Measurements from ENCODE around the gene AKAP8L. TPM values are rescaled to one million over a fixed set of nuclear protein-coding genes. Genes with fewer than 3 reads are reported as not detected.

Gene AKAP8L
- total and polyA plus RNA-seq, 2 donors (not counting 1 experiment from before 2014, with no cell fraction given), result 184 to 211 TPM

DNA sequence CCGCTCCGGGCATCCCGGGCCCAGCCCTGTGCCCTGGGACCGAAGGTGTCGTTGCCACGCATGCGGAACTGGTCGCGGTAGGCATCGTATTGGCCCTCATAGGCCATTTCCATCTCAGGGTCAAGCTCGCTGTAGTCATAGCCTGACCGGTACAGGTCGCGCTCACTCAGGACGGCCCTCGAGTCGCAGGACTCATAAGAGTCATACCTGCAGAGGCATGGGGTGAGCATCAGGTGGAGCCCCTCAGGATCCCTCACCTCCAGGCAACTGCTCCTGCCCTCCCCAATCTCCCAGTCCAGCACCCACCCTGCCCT lies 17.4 kb downstream of the AKAP8L start:
- Mint-ChIP-seq H3K9me3 (ENCODE audit: insufficient read depth) (no peaks in the 10 kb centered on the region), H3K27me3 (no peaks in the 10 kb centered on the region), H3K4me1 (peaks cover 25% of the 10 kb centered on the region), H3K27ac (no peak overlapping the region), H3K4me3 (no peak overlapping the region)
- Histone ChIP-seq H3K27ac (ENCODE audit: low read length in 2 of 2) (no peak overlapping the region), H3K36me3 (replicated peaks in 1 of 2; ENCODE audit: control extremely low read depth in 1 of 2, control insufficient read depth in 1 of 2, extremely low read depth in 1 of 2, insufficient read depth in 2 of 2, low read length in 1 of 2) (peaks cover 4 to 82% of the 10 kb centered on the region in 2 experiments), H3K4me3 (ENCODE audit: control extremely low read depth in 1 of 5, extremely low read depth in 1 of 5, insufficient read depth in 1 of 5, low read depth in 2 of 5, low read length in 4 of 5) (no peak overlapping the region), H2AFZ (ENCODE audit: insufficient read depth, low read depth, low read length, poor library complexity, severe bottlenecking) (no peak overlapping the region), H3K4me2 (replicated peaks; ENCODE audit: low read depth, low read length, poor library complexity, severe bottlenecking) (no peak overlapping the region), H4K20me1 (ENCODE audit: control insufficient read depth, insufficient read depth, low read length, poor library complexity, severe bottlenecking) (peaks cover 80% of the 10 kb centered on the region), H3K79me2 (ENCODE audit: control insufficient read depth, insufficient read depth, low read length) (peaks cover 74% of the 10 kb centered on the region), H3K27me3 (replicated peaks in 1 of 4; ENCODE audit: control extremely low read depth in 1 of 4, control insufficient read depth in 3 of 4, insufficient read depth in 4 of 4, low read length in 3 of 4) (no peaks in the 10 kb centered on the region), H3K9me3 (ENCODE audit: control extremely low read depth in 1 of 3, control insufficient read depth in 2 of 3, insufficient read depth in 1 of 3, low read length in 2 of 3) (no peaks in the 10 kb centered on the region), H3K9ac (ENCODE audit: low read length) (no peak overlapping the region), H3K4me1 (ENCODE audit: control insufficient read depth in 2 of 2, insufficient read depth in 2 of 2, low read length in 2 of 2) (peaks cover 10 to 13% of the 10 kb centered on the region in 2 donors)
- TF ChIP-seq EZH2 (IDR thresholded peaks at IDR 0.05; ENCODE audit: borderline replicate concordance, insufficient read depth, low read depth, low read length, poor library complexity, severe bottlenecking), result no peak
- TF ChIP-seq, protein P1, sequence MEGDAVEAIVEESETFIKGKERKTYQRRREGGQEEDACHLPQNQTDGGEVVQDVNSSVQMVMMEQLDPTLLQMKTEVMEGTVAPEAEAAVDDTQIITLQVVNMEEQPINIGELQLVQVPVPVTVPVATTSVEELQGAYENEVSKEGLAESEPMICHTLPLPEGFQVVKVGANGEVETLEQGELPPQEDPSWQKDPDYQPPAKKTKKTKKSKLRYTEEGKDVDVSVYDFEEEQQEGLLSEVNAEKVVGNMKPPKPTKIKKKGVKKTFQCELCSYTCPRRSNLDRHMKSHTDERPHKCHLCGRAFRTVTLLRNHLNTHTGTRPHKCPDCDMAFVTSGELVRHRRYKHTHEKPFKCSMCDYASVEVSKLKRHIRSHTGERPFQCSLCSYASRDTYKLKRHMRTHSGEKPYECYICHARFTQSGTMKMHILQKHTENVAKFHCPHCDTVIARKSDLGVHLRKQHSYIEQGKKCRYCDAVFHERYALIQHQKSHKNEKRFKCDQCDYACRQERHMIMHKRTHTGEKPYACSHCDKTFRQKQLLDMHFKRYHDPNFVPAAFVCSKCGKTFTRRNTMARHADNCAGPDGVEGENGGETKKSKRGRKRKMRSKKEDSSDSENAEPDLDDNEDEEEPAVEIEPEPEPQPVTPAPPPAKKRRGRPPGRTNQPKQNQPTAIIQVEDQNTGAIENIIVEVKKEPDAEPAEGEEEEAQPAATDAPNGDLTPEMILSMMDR (IDR thresholded peaks at IDR 0.05), result no peak
- WGBS (ENCODE audit: insufficient coverage), result 95% methylated on average over 17 of the region's 17 CpGs
- intact Hi-C loops (cut with micrococcal nuclease), result no loop called here
- ChIA-PET POLR2A (no interaction called here), CTCF (interaction anchor here (0.9 kb wide), 1 partner anchor 8 kb away, joined by 3 read pairs; no protein-coding TSS in a partner anchor)
- ATAC-seq (ENCODE audit: low read depth) (no peak), DNase-seq (no peak)

DNA sequence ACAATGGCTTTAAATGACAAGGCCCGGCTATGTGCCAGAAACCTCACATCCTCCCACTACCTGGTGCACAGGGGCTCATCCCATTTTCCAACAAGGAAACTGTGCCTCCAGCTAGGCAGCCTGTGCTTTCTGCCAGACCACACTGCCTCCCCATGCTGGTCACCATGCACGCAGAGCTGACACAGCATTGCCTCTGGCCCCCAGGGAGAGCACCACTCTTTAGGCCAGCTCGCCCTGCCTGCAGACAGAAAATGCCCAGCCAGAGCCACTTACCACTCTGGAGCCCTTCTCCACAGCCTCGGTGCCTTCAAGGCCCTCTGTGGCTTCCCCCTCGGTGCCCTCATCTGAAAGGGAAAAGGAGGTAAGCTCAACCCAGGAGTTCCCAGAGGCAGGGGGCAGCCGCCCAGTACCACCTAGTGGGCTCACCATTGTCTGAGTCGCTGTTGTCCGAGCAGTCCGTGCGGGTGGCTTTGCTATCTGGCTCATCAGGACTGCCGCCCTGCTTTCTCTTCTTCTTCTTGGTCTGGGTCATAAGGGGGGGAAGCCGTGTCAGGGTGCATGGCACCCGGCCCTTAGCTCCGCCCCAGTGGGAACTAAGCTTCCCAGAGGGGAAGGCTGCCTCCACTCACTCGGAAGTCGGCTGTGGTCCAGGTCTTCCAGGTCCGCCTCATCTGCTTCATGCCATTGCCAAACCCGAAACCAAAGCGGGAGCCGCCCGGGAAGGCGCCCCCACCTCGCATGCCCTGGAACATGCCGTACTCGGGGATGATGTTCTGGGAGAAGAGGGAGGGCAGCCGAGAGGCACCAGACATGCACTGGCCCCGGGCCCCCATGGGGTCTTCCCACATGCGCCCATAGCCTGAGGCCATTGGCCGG lies 18.0 kb downstream of the AKAP8L start:
- H3K27me3 Mint-ChIP-seq, result no peaks in the 10 kb centered on the region

More for the DNA sequence above, 18.0 kb downstream of the AKAP8L start:
- Mint-ChIP-seq H3K27ac (no peak overlapping the region), H3K4me1 (peaks cover 23% of the 10 kb centered on the region), H3K4me3 (no peak overlapping the region), H3K9me3 (ENCODE audit: insufficient read depth) (no peaks in the 10 kb centered on the region)
- no peaks in the 10 kb centered on the region for H3K9me3 ChIP-seq (ENCODE audit: control extremely low read depth in 1 of 3, control insufficient read depth in 2 of 3, insufficient read depth in 1 of 3, low read length in 2 of 3)
- H2AFZ ChIP-seq (ENCODE audit: insufficient read depth, low read depth, low read length, poor library complexity, severe bottlenecking), result no peak overlapping the region
- H4K20me1 ChIP-seq (ENCODE audit: control insufficient read depth, insufficient read depth, low read length, poor library complexity, severe bottlenecking), result peaks cover 76% of the 10 kb centered on the region
- intact Hi-C loops (cut with micrococcal nuclease), result no loop called here
- peaks cover 70% of the 10 kb centered on the region for H3K79me2 ChIP-seq (ENCODE audit: control insufficient read depth, insufficient read depth, low read length)
- no peak for DNase-seq
- H3K4me3 ChIP-seq (ENCODE audit: control extremely low read depth in 1 of 5, extremely low read depth in 1 of 5, insufficient read depth in 1 of 5, low read depth in 2 of 5, low read length in 4 of 5), result no peak overlapping the region
- no peak for ATAC-seq (ENCODE audit: low read depth)
- H3K27ac ChIP-seq (ENCODE audit: low read length in 2 of 2), result no peak overlapping the region
- H3K36me3 ChIP-seq (replicated peaks in 1 of 2; ENCODE audit: control extremely low read depth in 1 of 2, control insufficient read depth in 1 of 2, extremely low read depth in 1 of 2, insufficient read depth in 2 of 2, low read length in 1 of 2), result peaks cover 4 to 82% of the 10 kb centered on the region in 2 experiments
- 96% methylated on average over 24 of the region's 29 CpGs for WGBS (ENCODE audit: insufficient coverage)
- H3K27me3 ChIP-seq (replicated peaks in 1 of 4; ENCODE audit: control extremely low read depth in 1 of 4, control insufficient read depth in 3 of 4, insufficient read depth in 4 of 4, low read length in 3 of 4), result no peaks in the 10 kb centered on the region
- CTCF ChIA-PET, result interaction anchor here (0.9 kb wide), 1 partner anchor 9 kb away, joined by 3 read pairs; no protein-coding TSS in a partner anchor
- no peak overlapping the region for H3K9ac ChIP-seq (ENCODE audit: low read length)
- POLR2A ChIA-PET, result no interaction called here
- TF ChIP-seq EZH2 (IDR thresholded peaks at IDR 0.05; ENCODE audit: borderline replicate concordance, insufficient read depth, low read depth, low read length, poor library complexity, severe bottlenecking), result no peak
- TF ChIP-seq, protein P1 (IDR thresholded peaks at IDR 0.05), result no peak
- H3K4me1 ChIP-seq (ENCODE audit: control insufficient read depth in 2 of 2, insufficient read depth in 2 of 2, low read length in 2 of 2), result peaks cover 10 to 13% of the 10 kb centered on the region in 2 donors
- H3K4me2 ChIP-seq (replicated peaks; ENCODE audit: low read depth, low read length, poor library complexity, severe bottlenecking), result no peak overlapping the region
